Activated gamma-delta T cell treated with Interleukin-2 at 50 U/mL for 16 hours (primary cell): Measurements from ENCODE around the gene RAB30.
A peak's percentile ranks its signal among the peaks of the same experiment; 100 is the strongest.

Experiments used
- DNase-seq: peaks from one replicate; pipeline ENCODE4 v3.0.0-alpha.2; 2020

The RAB30 gene

GRCh38 chr11:82936261-82936660 lies 135.4 kb downstream of the RAB30 start:
- DNase-seq, result no peak

- no peak for DNase-seq
Observed at GRCh38 chr11:82932564-82932963, 139.1 kb downstream of the RAB30 start.

- no peak for DNase-seq
Observed at GRCh38 chr11:82930734-82931133, 141.0 kb downstream of the RAB30 start.

GRCh38 chr11:82930229-82930628 lies 141.5 kb downstream of the RAB30 start:
- DNase-seq, result no peak

DNA sequence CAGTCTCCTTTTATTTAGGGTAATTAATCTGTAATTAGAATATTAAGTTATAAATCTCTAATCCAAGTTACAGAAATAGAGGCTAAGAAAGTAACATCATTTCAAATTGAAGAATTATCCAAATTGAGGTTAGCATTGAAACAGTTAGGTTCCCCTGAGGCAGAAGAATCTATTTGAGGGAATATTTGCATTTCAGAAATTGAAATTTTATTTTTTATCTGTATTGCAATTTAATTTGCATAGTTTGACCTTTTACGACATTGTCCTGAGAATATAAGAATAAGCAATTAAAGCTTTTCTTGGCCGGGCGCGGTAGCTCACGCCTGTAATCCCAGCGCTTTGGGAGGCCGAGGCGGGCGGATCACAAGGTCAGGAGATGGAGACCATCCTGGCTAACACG lies 142.6 kb downstream of the RAB30 start:
- DNase-seq, result no peak

- DNase-seq, result peak; percentile 29
Observed at GRCh38 chr11:82927264-82927880, 144.3 kb downstream of the RAB30 start.

GRCh38 chr11:82924522-82925224 lies 147.0 kb downstream of the RAB30 start:
- DNase-seq, result no peak
